ENCODE measurements around the gene TRAF5.
"Not testable (repeated sequence)": the region's sequence is repeated elsewhere in the genome, so short reads cannot be mapped to it uniquely, and the experiment has no call there.

The TRAF5 gene

DNA sequence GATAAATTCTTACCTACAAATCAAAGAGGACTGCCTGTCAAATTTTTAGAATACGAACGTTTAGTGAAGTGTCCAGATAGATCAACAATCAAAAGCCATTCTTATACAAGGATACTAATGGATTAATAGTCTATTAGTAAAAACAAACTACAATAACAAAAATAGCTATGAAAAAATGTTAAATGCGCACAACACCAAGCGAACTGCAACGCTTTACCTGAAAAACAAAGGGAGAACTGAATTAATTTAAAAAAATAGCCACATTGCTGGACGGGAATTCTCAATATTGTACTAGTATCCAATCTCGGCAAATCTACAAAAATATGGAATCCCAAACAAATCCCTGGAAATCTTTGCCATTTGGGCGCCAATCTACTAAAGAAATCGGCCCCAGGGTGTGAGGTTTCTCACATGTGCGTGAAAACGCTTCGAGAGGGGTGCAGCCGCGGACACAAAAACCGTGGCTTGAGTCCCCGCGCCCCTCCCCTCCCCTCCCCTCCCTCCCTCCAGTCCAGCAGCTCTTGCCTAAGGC is 55.6 kb downstream of the TRAF5 start:
- no peak for DNase-seq

DNA sequence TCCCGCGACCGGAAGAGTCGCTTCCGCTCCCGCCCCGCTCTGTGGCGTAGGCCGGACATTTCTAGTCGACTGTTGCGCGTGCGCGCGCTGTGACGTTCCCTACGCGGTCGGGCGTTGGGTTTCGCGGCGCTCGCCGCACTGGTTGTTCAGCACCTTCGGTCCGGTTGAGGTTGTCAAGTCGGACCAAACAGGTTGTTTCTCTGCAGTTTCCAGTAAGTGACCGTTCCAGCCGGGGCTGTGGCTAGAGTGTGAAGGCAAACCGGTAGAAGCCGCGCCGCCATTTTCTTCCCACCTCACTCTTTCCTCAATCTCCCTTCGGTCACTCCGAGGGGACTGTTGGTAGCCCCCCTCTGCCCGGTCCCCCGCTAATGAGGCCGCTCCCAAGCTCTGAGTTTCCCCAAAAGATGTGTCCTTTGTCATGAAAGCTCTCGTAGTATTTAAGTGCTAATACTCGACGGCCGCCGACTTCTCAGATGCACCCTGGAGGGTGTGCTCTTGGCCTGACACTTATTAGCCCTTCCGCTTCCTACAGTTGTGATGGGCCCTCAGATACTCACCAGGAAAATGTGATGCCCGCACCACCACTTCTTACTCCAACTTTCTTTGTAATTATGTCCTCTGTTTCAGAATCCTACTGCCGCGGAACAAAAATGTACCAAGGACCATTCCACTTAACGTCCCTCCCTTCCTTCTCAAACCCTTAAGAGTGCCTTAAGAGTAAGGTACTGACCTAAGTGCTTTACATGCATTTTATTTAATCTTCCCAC is 56.3 kb downstream of the TRAF5 start:
- DNase-seq, result peak; percentile 45 to 63

DNA sequence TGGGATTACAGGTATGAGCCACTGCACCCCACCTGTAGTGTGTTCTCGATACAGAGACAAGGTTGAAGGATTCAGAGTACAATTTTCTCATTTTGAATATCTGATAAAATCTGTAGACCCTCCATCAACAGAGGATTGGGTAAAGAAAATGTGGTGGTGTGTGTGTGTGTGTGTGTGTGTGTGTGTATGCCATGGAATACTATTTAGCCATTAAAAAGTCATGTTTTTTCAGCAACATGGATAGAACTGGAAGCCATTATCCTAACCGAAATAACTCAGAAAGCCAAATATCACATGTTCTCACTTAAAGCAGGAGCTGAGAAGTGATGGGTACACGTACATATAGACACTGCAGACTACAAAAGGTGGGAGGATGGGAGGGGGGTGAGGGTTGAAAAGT is 57.9 kb downstream of the TRAF5 start:
- DNase-seq, result no peak

- no peak for DNase-seq
Observed at GRCh38 chr1:211386921-211387320, 60.3 kb downstream of the TRAF5 start.

DNA sequence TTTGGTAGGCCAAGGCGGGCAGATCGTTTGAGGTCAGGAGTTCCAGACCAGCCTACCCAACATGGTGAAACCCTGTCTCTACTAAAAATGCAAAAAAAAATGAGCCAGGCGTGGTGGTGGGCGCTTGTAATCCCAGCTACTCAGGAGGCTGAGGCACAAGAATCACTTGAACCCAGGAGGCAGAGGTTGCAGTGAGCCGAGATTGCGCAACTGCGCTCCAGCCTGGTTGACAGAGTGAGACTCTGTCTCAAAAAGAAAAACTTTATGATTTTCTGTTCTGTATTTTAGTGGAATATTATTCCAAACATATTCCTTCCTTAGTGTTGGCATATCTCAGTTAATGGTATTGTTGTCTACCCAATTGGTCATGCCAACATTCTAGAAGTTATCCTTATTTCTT is 64.2 kb downstream of the TRAF5 start:
- DNase-seq, result not testable (repeated sequence)

DNA sequence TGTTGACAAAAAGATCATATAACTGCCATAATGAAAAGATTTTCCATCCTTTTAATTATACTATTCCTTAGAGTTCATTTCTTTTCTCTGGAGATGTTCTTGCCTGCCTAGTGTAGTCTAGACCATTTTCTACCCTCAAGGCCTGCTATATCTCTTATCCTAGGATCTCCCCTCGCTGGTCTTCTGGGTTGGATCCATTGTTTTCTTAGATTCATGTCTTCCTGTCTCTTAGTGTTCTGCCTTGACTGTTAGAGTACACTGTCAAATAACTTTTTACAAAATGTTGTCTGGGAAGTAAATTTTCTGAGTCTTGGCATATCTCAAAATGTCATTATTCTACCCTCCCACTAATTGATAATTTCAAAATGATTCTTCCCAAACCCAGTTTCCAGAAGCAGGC is 66.6 kb downstream of the TRAF5 start:
- DNase-seq, result no peak

- DNase-seq, result not testable (repeated sequence)
Observed at GRCh38 chr1:211398266-211398930, 71.8 kb downstream of the TRAF5 start.

GRCh38 chr1:211399851-211400393 is 73.3 kb downstream of the TRAF5 start:
- not testable (repeated sequence) for DNase-seq

GRCh38 chr1:211401751-211402150 is 75.1 kb downstream of the TRAF5 start:
- DNase-seq, result not testable (repeated sequence)

DNA sequence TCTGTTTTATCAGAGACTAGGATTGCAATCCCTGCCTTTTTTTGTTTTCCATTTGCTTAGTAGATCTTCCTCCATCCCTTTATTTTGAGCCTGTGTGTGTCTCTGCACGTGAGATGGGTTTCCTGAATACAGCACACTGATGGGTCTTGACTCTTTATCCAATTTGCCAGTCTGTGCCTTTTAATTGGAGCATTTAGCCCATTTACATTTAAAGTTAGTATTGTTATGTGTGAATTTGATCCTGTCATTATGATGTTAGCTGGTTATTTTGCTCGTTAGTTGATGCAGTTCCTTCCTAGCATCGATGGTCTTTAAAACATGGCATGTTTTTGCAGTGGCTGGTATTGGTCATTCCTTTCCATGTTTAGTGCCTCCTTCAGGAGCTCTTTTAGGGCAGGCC is 79.5 kb downstream of the TRAF5 start:
- DNase-seq, result not testable (repeated sequence)

DNA sequence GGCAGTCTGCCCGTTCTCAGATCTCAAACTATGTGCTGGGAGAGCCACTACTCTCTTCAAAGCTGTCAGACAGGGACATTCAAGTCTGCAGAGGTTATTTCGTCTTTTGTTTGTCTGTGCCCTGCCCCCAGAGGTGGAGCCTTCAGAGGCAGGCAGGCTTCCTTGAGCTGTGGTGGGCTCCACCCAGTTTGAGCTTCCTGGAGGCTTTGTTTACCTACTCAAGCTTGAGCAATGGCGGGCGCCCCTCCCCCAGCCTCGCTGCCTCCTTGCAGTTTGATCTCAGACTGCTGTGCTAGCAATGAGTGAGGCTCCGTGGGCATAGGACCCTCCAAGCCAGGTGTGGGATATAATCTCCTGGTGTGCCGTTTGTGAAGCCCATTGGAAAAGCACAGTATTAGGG is 81.1 kb downstream of the TRAF5 start:
- not testable (repeated sequence) for DNase-seq

GRCh38 chr1:211411639-211412038 is 85.0 kb downstream of the TRAF5 start:
- no peak for DNase-seq

GRCh38 chr1:211415700-211416099 is 89.1 kb downstream of the TRAF5 start:
- no peak for DNase-seq

GRCh38 chr1:211416246-211416627 is 89.6 kb downstream of the TRAF5 start:
- not testable (repeated sequence) for DNase-seq

- not testable (repeated sequence) for DNase-seq
Observed at GRCh38 chr1:211416628-211417323, 90.1 kb downstream of the TRAF5 start.

DNA sequence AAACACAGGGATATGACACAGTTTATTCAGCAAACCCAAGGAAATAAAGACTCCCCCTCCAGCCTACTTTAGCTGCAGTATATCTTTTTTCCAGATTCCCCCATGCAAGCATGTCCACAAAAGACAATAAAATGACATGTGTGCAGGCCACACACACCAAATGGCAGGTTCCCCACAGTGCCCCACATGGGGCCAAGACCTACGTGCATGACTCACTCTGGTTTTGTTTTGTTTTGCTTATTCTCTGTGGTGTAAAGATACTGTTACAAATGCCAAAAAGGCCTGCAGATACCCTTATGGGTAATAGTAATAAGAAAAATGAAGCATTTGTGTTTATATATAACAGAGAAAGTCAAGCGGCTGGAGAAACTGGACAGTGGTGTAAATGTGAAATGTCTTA is 93.8 kb downstream of the TRAF5 start:
- DNase-seq, result no peak

GRCh38 chr1:211420845-211421454 is 94.3 kb downstream of the TRAF5 start:
- no peak for DNase-seq

DNA sequence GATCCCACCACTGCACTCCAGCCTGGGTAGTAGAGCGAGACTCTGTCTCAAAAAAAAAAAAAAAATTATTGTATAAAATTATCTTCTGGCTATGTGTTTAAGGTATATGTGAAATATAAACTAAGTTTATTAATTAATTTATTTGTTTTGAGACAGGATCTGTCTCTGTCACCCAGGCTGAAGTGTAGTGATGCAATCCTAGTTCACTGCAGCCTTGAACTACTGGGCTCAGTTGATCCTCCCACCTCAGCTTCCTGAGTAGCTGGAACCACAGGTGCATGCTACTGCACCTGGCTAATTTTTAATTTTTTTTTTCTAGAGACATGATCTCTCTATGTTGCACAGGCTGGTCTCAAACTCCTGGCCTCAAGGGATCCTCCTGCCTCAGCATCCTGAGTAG is 97.4 kb downstream of the TRAF5 start:
- no peak for DNase-seq

All from Kasumi-1 (cell line).